Fibroblast of lung (primary cell): ENCODE results near the gene PPARGC1A. TPM values are rescaled to one million over a fixed set of nuclear protein-coding genes. Genes with fewer than 3 reads are reported as not detected.

ENCODE experiments used
- DNase-seq, 2 donors: peaks; one replicate each; pipeline versions ENCODE4 v3.0.0 to v3.0.0-alpha.2; 2010; ENCODE audit warnings: low read depth in 2 of 2
- H2AFZ ChIP-seq: 2 replicates; pipeline ENCODE4 v1.5.1; 2012; ENCODE audit warnings: low read length, control low read depth, inconsistent platforms
- H3K27ac ChIP-seq: 2 replicates; pipeline ENCODE4 v1.5.1; 2011; ENCODE audit warnings: low read length, control low read depth; ENCODE audit not compliant: insufficient read depth
- H3K27me3 ChIP-seq: 2 replicates; pipeline ENCODE4 v1.5.1; 2011; ENCODE audit warnings: mild to moderate bottlenecking, low read length; ENCODE audit not compliant: control insufficient read depth, insufficient read depth
- H3K36me3 ChIP-seq: 2 replicates; pipeline ENCODE4 v1.5.1; 2011; ENCODE audit warnings: low read length; ENCODE audit not compliant: control insufficient read depth, insufficient read depth
- H3K4me1 ChIP-seq: 2 replicates; pipeline ENCODE4 v1.5.1; 2011; ENCODE audit warnings: low read length; ENCODE audit not compliant: control insufficient read depth, insufficient read depth; ENCODE audit errors: extremely low read depth
- H3K4me2 ChIP-seq: 2 replicates; pipeline ENCODE4 v1.5.1; 2011; ENCODE audit warnings: low read length, control low read depth; ENCODE audit not compliant: insufficient read depth; ENCODE audit errors: extremely low read depth
- H3K4me3 ChIP-seq, 4 experiments: fragments of 200-600 bp in 1 of 4; sonication (generic) in 1 of 4; replicated peaks in 1 of 4; 2 replicates each; pipeline ENCODE4 v1.5.1; 2011 to 2016; ENCODE audit warnings: low read length in 4 of 4, low read depth in 3 of 4, mild to moderate bottlenecking in 3 of 4, control low read depth in 2 of 4, inconsistent platforms in 1 of 4, mixed read lengths in 1 of 4; ENCODE audit not compliant: insufficient read depth in 1 of 4; ENCODE audit errors: control extremely low read depth in 1 of 4
- H3K79me2 ChIP-seq: 2 replicates; pipeline ENCODE4 v1.5.1; 2012; ENCODE audit warnings: mild to moderate bottlenecking, low read length, inconsistent platforms; ENCODE audit not compliant: control insufficient read depth, insufficient read depth
- H3K9ac ChIP-seq: 2 replicates; pipeline ENCODE4 v1.5.1; 2011; ENCODE audit warnings: mild to moderate bottlenecking, low read length, control low read depth; ENCODE audit not compliant: insufficient read depth
- H3K9me3 ChIP-seq: 2 replicates; pipeline ENCODE4 v1.5.1; 2012; ENCODE audit warnings: low read depth, low read length; ENCODE audit not compliant: control insufficient read depth, insufficient read depth
- H4K20me1 ChIP-seq: 2 replicates; pipeline ENCODE4 v1.5.1; 2011; ENCODE audit warnings: low read length; ENCODE audit not compliant: control insufficient read depth, insufficient read depth; ENCODE audit errors: extremely low read depth
- EZH2 ChIP-seq: IDR thresholded peaks from 2 replicates; pipeline ENCODE4 v1.5.1; 2012; ENCODE audit warnings: low read length, control low read depth, mild to moderate bottlenecking; ENCODE audit errors: missing control alignments
- polyA plus RNA-seq, 2 donors: library from polyadenylated mRNA; depleted of rRNA in 1 of 2; stranded (reverse) in 1 of 2; unstranded in 1 of 2; fragments of >200 nt; gene quantifications; 2 replicates each; pipeline ENCODE4 v1.2.1, GENCODE V29; 2011 to 2012; ENCODE audit warnings: missing spikeins in 1 of 2
- total RNA-seq: library from RNA; depleted of rRNA; stranded (reverse); fragments of >200 nt; gene quantifications from 2 replicates; pipeline ENCODE4 v1.2.1, GENCODE V29; 2014
- TF ChIP-seq, protein P1 (sequence below), 2 donors: IDR thresholded peaks in 1 of 2; conservative IDR thresholded peaks in 1 of 2; 1 replicate in 1 of 2; 2 replicates in 1 of 2; pipeline ENCODE4 v1.5.1; 2011 to 2012; ENCODE audit warnings: low read length in 2 of 2, control low read depth in 1 of 2, inconsistent platforms in 1 of 2, low read depth in 1 of 2, mild to moderate bottlenecking in 1 of 2

PPARGC1A gene
- total and polyA plus RNA-seq, 2 donors (not counting 1 experiment from before 2014, with no cell fraction given) = 1.3 to 6.9 TPM

DNA sequence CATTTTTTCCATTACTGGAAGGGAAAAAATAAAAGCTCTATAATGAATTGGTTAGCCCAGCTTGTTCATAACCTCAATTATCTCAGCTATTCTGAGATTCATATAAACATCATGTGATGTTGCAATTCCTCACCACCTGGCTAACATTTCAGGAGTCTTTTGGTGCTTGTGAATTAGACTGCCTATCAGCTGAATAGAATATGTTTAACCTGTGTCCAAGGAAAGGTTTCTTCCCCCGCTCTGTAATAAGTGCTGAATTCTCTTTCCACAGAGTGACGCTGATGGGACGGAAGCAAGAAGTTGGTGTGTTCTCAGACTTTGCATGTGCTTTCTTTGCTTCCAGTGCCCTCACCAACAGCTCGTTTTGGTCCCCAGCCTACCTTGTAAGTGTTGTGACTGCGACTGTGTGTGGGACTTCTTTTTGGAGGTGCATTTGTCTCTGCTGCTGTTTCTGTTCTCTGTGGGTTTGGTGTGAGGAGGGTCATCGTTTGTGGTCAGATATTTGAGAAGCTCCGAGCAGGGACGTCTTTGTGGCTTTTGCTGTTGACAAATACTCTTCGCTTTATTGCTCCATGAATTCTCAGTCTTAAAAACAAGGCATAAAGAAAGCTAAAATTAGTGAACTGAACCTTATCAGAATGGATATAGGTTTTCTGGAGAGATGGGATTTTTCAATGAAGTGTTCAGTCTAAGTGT lies 61.7 kb downstream of the PPARGC1A start:
- Histone ChIP-seq H2AFZ (no peak overlapping the region), H3K27ac (no peak overlapping the region), H3K4me1 (no peaks in the 10 kb centered on the region), H3K27me3 (no peaks in the 10 kb centered on the region), H4K20me1 (no peaks in the 10 kb centered on the region), H3K9ac (no peak overlapping the region), H3K36me3 (no peaks in the 10 kb centered on the region), H3K79me2 (no peaks in the 10 kb centered on the region), H3K9me3 (no peaks in the 10 kb centered on the region), H3K4me3 (no peak overlapping the region), H3K4me2 (no peak overlapping the region)
- peak; percentile 41 to 70 for DNase-seq
- TF ChIP-seq, protein P1, sequence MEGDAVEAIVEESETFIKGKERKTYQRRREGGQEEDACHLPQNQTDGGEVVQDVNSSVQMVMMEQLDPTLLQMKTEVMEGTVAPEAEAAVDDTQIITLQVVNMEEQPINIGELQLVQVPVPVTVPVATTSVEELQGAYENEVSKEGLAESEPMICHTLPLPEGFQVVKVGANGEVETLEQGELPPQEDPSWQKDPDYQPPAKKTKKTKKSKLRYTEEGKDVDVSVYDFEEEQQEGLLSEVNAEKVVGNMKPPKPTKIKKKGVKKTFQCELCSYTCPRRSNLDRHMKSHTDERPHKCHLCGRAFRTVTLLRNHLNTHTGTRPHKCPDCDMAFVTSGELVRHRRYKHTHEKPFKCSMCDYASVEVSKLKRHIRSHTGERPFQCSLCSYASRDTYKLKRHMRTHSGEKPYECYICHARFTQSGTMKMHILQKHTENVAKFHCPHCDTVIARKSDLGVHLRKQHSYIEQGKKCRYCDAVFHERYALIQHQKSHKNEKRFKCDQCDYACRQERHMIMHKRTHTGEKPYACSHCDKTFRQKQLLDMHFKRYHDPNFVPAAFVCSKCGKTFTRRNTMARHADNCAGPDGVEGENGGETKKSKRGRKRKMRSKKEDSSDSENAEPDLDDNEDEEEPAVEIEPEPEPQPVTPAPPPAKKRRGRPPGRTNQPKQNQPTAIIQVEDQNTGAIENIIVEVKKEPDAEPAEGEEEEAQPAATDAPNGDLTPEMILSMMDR (conservative IDR thresholded peaks at IDR 0.05 in 1 of 2, IDR thresholded peaks at IDR 0.05 in 1 of 2; ENCODE audit: low read depth in 1 of 2, low read length in 2 of 2) = no peak
- no peak for TF ChIP-seq EZH2

- Histone ChIP-seq H3K9ac (no peak overlapping the region), H3K27me3 (no peaks in the 10 kb centered on the region), H3K27ac (no peak overlapping the region), H3K79me2 (no peaks in the 10 kb centered on the region), H2AFZ (no peak overlapping the region), H3K4me1 (peaks cover 4% of the 10 kb centered on the region), H4K20me1 (no peaks in the 10 kb centered on the region), H3K36me3 (no peaks in the 10 kb centered on the region), H3K9me3 (no peaks in the 10 kb centered on the region), H3K4me2 (no peak overlapping the region), H3K4me3 (no peak overlapping the region)
- DNase-seq = no peak
- TF ChIP-seq, protein P1 (conservative IDR thresholded peaks at IDR 0.05 in 1 of 2, IDR thresholded peaks at IDR 0.05 in 1 of 2; ENCODE audit: low read depth in 1 of 2, low read length in 2 of 2) = no peak
- TF ChIP-seq EZH2 = no peak
Measured at GRCh38 chr4:23822181-23822580, 67.7 kb downstream of the PPARGC1A start.

DNA sequence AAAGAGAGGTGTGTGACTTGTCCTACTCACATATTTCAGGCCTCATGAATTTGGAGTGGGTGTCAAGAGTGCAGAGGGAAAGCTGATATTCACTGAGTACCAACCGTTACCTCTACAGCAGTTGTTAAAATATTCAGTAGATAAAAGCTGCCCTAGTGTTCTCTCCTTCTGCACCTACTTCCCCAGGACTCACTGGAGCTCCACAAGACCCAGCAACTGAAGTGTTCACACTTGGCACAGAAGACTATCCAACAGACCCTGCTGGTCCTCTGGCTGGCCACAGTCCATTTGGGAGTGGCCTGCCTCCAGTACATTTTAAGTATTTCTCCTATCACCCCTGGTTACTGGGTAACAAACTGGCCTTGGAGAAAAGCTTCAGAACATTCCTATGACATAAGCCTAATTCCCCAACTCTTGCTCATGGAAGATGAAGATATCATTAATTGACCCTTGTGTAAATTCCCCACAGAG lies 70.8 kb downstream of the PPARGC1A start:
- Histone ChIP-seq H3K36me3 (no peaks in the 10 kb centered on the region), H2AFZ (no peak overlapping the region), H3K79me2 (no peaks in the 10 kb centered on the region), H4K20me1 (no peaks in the 10 kb centered on the region), H3K27me3 (no peaks in the 10 kb centered on the region), H3K4me3 (no peak overlapping the region), H3K4me1 (peaks cover 4% of the 10 kb centered on the region), H3K4me2 (no peak overlapping the region), H3K9ac (no peak overlapping the region), H3K9me3 (no peaks in the 10 kb centered on the region), H3K27ac (no peak overlapping the region)
- TF ChIP-seq, protein P1 (conservative IDR thresholded peaks at IDR 0.05 in 1 of 2, IDR thresholded peaks at IDR 0.05 in 1 of 2; ENCODE audit: low read depth in 1 of 2, low read length in 2 of 2) = no peak
- no peak for TF ChIP-seq EZH2
- peak; percentile 64 to 72 for DNase-seq
